GM12878 (cell line): ENCODE measurements around the gene OXCT2.
"Not testable (repeated sequence)": the region's sequence is repeated elsewhere in the genome, so short reads cannot be mapped to it uniquely, and the experiment has no call there.

Experiments used
- CBFB ChIP-seq: IDR thresholded peaks from 2 replicates; pipeline ENCODE4 v1.6.1; 2016; ENCODE audit warnings: antibody characterized with exemption, low read depth
- CHD1 ChIP-seq: IDR thresholded peaks from 2 replicates; pipeline ENCODE4 v1.6.1; 2012; ENCODE audit warnings: low read depth, low read length, improper control_type of control experiment
- EP300 ChIP-seq, 2 experiments: fragments of 150-350 bp in 1 of 2; IDR thresholded peaks; 2 replicates each; pipeline ENCODE4 v1.6.1; 2011 to 2012; ENCODE audit warnings: low read depth in 2 of 2, low read length in 2 of 2, borderline replicate concordance in 1 of 2, improper control_type of control experiment in 1 of 2, inconsistent platforms in 1 of 2; ENCODE audit not compliant: control insufficient read depth in 1 of 2
- MXI1 ChIP-seq: fragments of 150-350 bp; IDR thresholded peaks from 2 replicates; pipeline ENCODE4 v1.6.1; 2011; ENCODE audit warnings: low read depth, mild to moderate bottlenecking, inconsistent platforms, low read length, improper control_type of control experiment
- MYC ChIP-seq: IDR thresholded peaks from 2 replicates; pipeline ENCODE4 v1.6.1; 2011; ENCODE audit warnings: mild to moderate bottlenecking, low read length, moderate library complexity, inconsistent platforms; ENCODE audit not compliant: insufficient read depth, insufficient replicate concordance, insufficient read length, severe bottlenecking
- NR2F1 ChIP-seq: fragments of 450-650 bp; conservative IDR thresholded peaks from 2 replicates; pipeline ENCODE4 v1.6.1; 2017; ENCODE audit warnings: mild to moderate bottlenecking
- POLR2A ChIP-seq: IDR thresholded peaks from 2 replicates; pipeline ENCODE4 v1.6.1; 2011; ENCODE audit warnings: low read depth, mild to moderate bottlenecking, low read length
- POLR2AphosphoS5 ChIP-seq: IDR thresholded peaks from 2 replicates; pipeline ENCODE4 v1.6.1; 2011; ENCODE audit warnings: mild to moderate bottlenecking, low read length, inconsistent platforms
- RAD21 ChIP-seq: IDR thresholded peaks from 2 replicates; pipeline ENCODE4 v1.6.1; 2011; ENCODE audit warnings: mild to moderate bottlenecking, low read depth, low read length, moderate library complexity; ENCODE audit not compliant: insufficient read depth
- SIN3A ChIP-seq: IDR thresholded peaks from 2 replicates; pipeline ENCODE4 v1.6.1; 2012; ENCODE audit warnings: low read depth, low read length, improper control_type of control experiment
- SMC3 ChIP-seq: IDR thresholded peaks from 2 replicates; pipeline ENCODE4 v1.6.1; 2011; ENCODE audit warnings: low read length, improper control_type of control experiment, borderline replicate concordance
- YY1 ChIP-seq: IDR thresholded peaks from 2 replicates; pipeline ENCODE4 v1.6.1; 2011; ENCODE audit warnings: low read depth, mild to moderate bottlenecking, low read length
- TF ChIP-seq, protein P1 (sequence below), 3 experiments: IDR thresholded peaks in 2 of 3; conservative IDR thresholded peaks in 1 of 3; 2 replicates each; pipeline ENCODE4 v1.5.1; 2011; ENCODE audit warnings: low read depth in 3 of 3, low read length in 3 of 3, mild to moderate bottlenecking in 3 of 3, control low read depth in 2 of 3, moderate library complexity in 2 of 3, inconsistent platforms in 1 of 3, mixed read lengths in 1 of 3; ENCODE audit not compliant: control insufficient read depth in 2 of 3, insufficient read depth in 1 of 3; ENCODE audit errors: extremely low read depth in 1 of 3
- TF ChIP-seq, protein P2 (sequence below): fragments of 450-650 bp; formaldehyde crosslinking; IDR thresholded peaks from 2 replicates; pipeline ENCODE4 v1.5.0; 2022; ENCODE audit warnings: mild to moderate bottlenecking, missing genetic modification characterization

- TF ChIP-seq, protein P1, sequence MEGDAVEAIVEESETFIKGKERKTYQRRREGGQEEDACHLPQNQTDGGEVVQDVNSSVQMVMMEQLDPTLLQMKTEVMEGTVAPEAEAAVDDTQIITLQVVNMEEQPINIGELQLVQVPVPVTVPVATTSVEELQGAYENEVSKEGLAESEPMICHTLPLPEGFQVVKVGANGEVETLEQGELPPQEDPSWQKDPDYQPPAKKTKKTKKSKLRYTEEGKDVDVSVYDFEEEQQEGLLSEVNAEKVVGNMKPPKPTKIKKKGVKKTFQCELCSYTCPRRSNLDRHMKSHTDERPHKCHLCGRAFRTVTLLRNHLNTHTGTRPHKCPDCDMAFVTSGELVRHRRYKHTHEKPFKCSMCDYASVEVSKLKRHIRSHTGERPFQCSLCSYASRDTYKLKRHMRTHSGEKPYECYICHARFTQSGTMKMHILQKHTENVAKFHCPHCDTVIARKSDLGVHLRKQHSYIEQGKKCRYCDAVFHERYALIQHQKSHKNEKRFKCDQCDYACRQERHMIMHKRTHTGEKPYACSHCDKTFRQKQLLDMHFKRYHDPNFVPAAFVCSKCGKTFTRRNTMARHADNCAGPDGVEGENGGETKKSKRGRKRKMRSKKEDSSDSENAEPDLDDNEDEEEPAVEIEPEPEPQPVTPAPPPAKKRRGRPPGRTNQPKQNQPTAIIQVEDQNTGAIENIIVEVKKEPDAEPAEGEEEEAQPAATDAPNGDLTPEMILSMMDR (IDR thresholded peaks at IDR 0.05 in 2 of 3, conservative IDR thresholded peaks at IDR 0.05 in 1 of 3; ENCODE audit: control insufficient read depth in 2 of 3, extremely low read depth in 1 of 3, insufficient read depth in 1 of 3, low read depth in 3 of 3, low read length in 3 of 3) = not testable (repeated sequence)
- not testable (repeated sequence) for TF ChIP-seq SIN3A; YY1; NR2F1; POLR2A; CBFB; MXI1; EP300 (IDR thresholded peaks at IDR 0.05; ENCODE audit: borderline replicate concordance in 1 of 2, control insufficient read depth in 1 of 2, low read depth in 2 of 2, low read length in 2 of 2); POLR2AphosphoS5; CHD1; SMC3; MYC; RAD21
- TF ChIP-seq, protein P2, sequence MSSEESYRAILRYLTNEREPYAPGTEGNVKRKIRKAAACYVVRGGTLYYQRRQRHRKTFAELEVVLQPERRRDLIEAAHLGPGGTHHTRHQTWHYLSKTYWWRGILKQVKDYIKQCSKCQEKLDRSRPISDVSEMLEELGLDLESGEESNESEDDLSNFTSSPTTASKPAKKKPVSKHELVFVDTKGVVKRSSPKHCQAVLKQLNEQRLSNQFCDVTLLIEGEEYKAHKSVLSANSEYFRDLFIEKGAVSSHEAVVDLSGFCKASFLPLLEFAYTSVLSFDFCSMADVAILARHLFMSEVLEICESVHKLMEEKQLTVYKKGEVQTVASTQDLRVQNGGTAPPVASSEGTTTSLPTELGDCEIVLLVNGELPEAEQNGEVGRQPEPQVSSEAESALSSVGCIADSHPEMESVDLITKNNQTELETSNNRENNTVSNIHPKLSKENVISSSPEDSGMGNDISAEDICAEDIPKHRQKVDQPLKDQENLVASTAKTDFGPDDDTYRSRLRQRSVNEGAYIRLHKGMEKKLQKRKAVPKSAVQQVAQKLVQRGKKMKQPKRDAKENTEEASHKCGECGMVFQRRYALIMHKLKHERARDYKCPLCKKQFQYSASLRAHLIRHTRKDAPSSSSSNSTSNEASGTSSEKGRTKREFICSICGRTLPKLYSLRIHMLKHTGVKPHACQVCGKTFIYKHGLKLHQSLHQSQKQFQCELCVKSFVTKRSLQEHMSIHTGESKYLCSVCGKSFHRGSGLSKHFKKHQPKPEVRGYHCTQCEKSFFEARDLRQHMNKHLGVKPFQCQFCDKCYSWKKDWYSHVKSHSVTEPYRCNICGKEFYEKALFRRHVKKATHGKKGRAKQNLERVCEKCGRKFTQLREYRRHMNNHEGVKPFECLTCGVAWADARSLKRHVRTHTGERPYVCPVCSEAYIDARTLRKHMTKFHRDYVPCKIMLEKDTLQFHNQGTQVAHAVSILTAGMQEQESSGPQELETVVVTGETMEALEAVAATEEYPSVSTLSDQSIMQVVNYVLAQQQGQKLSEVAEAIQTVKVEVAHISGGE (CRISPR knock-in tag) = not testable (repeated sequence)
Observed at GRCh38 chr1:39775141-39775540, 4.0 kb upstream of the OXCT2 start.
